IMR-90 (cell line): ENCODE data around the gene NKAIN4. TPM values are rescaled to one million over a fixed set of nuclear protein-coding genes. Genes with fewer than 3 reads are reported as not detected.

Experiments
- ATAC-seq: fragments of 200-7000 bp; cut with Tn5 transposase; 2 replicates; pipeline ENCODE4 v1.9.1; 2020; ENCODE audit warnings: low read depth, mild to moderate bottlenecking, moderate library complexity
- BruUV-seq: library from RNA; stranded (reverse); fragments of 400-500 nt; replicated peaks from 2 replicates; lab custom pipeline; 2021; lab: Mats Ljungman, UMichigan
- CTCF ChIA-PET: fragments of 300-600 bp; formaldehyde crosslinking; extraction: SDS; loops from one replicate; lab custom pipeline; 2021; ENCODE audit warnings: antibody characterized with exemption; lab: Yijun Ruan, JAX
- POLR2A ChIA-PET: fragments of 300-600 bp; sonication (Branson Sonifier 250); formaldehyde crosslinking; loops from one replicate; lab custom pipeline; 2022; ENCODE audit warnings: antibody characterized with exemption; ENCODE audit not compliant: unreplicated experiment; lab: Charles Lee
- DNase-seq: peaks from one replicate; pipeline ENCODE4 v3.0.0; 2013
- H2AFZ ChIP-seq: replicated peaks from 2 replicates; pipeline ENCODE3; 2013; ENCODE audit warnings: low read length, mild to moderate bottlenecking; ENCODE audit not compliant: poor library complexity
- H2AK5ac ChIP-seq: 2 replicates; pipeline ENCODE4 v1.6.1; 2013; ENCODE audit warnings: low read depth, low read length, inconsistent platforms
- H2AK9ac ChIP-seq: replicated peaks from 2 replicates; pipeline ENCODE3; 2013; ENCODE audit warnings: mild to moderate bottlenecking, low read depth, low read length, moderate library complexity; ENCODE audit not compliant: poor library complexity
- H2BK120ac ChIP-seq: 2 replicates; pipeline ENCODE4 v1.6.1; 2013; ENCODE audit warnings: low read depth, low read length, inconsistent platforms
- H2BK15ac ChIP-seq: 3 replicates; pipeline ENCODE4 v1.6.1; 2013; ENCODE audit warnings: low read depth, low read length, inconsistent platforms
- H2BK20ac ChIP-seq: 2 replicates; pipeline ENCODE4 v1.6.1; 2013; ENCODE audit warnings: low read depth, mild to moderate bottlenecking, inconsistent platforms, low read length, moderate library complexity
- H2BK5ac ChIP-seq: 2 replicates; pipeline ENCODE4 v1.6.1; 2013; ENCODE audit warnings: mild to moderate bottlenecking, low read depth, low read length, inconsistent platforms; ENCODE audit not compliant: poor library complexity, severe bottlenecking
- H3K14ac ChIP-seq: replicated peaks from 2 replicates; pipeline ENCODE4 v1.6.1; 2013; ENCODE audit warnings: low read depth, low read length, inconsistent platforms
- H3K18ac ChIP-seq: 2 replicates; pipeline ENCODE4 v1.6.1; 2013; ENCODE audit warnings: low read depth, low read length, control low read depth
- H3K23ac ChIP-seq: 2 replicates; pipeline ENCODE4 v1.6.1; 2013; ENCODE audit warnings: low read depth, low read length, inconsistent platforms
- H3K27ac ChIP-seq: 2 replicates; pipeline ENCODE4 v1.5.1; 2013; ENCODE audit warnings: mild to moderate bottlenecking, control low read depth, low read length; ENCODE audit not compliant: insufficient read depth
- H3K27me3 ChIP-seq: 2 replicates; pipeline ENCODE4 v1.6.1; 2013; ENCODE audit warnings: low read length; ENCODE audit not compliant: control insufficient read depth, insufficient read depth
- H3K36me3 ChIP-seq: 2 replicates; pipeline ENCODE4 v1.6.1; 2013; ENCODE audit warnings: low read length, mixed read lengths; ENCODE audit not compliant: control insufficient read depth, insufficient read depth
- H3K4ac ChIP-seq: 2 replicates; pipeline ENCODE4 v1.6.1; 2013; ENCODE audit warnings: low read depth, low read length, inconsistent platforms
- H3K4me1 ChIP-seq: 2 replicates; pipeline ENCODE4 v1.6.1; 2013; ENCODE audit warnings: low read length, mixed read lengths; ENCODE audit not compliant: control insufficient read depth, insufficient read depth
- H3K4me2 ChIP-seq: 2 replicates; pipeline ENCODE4 v1.6.1; 2013; ENCODE audit warnings: low read depth, mild to moderate bottlenecking, control low read depth, low read length, moderate library complexity
- H3K4me3 ChIP-seq: 2 replicates; pipeline ENCODE4 v1.5.1; 2013; ENCODE audit warnings: low read depth, mild to moderate bottlenecking, control low read depth, low read length, moderate library complexity; ENCODE audit not compliant: insufficient read depth
- H3K56ac ChIP-seq: 2 replicates; pipeline ENCODE4 v1.6.1; 2013; ENCODE audit warnings: low read length, inconsistent platforms; ENCODE audit not compliant: insufficient read depth; ENCODE audit errors: extremely low read depth
- H3K79me1 ChIP-seq, 2 experiments: 2 replicates each; pipeline ENCODE4 v1.6.1; 2013; ENCODE audit warnings: low read length in 2 of 2, inconsistent platforms in 1 of 2, low read depth in 1 of 2
- H3K9ac ChIP-seq: 2 replicates; pipeline ENCODE4 v1.6.1; 2013; ENCODE audit warnings: low read depth, low read length, control low read depth
- H3K9me1 ChIP-seq: 2 replicates; pipeline ENCODE4 v1.6.1; 2013; ENCODE audit warnings: low read length, inconsistent platforms; ENCODE audit not compliant: insufficient read depth
- H3K9me3 ChIP-seq: 2 replicates; pipeline ENCODE4 v1.6.1; 2013; ENCODE audit warnings: low read length; ENCODE audit not compliant: control insufficient read depth, insufficient read depth
- H4K20me1 ChIP-seq: 2 replicates; pipeline ENCODE4 v1.6.1; 2013; ENCODE audit warnings: low read length, inconsistent platforms; ENCODE audit not compliant: insufficient read depth
- H4K5ac ChIP-seq: 2 replicates; pipeline ENCODE4 v1.6.1; 2013; ENCODE audit warnings: mild to moderate bottlenecking, low read depth, low read length, control low read depth
- H4K8ac ChIP-seq, 2 experiments: 2 replicates each; pipeline ENCODE4 v1.6.1; 2013; ENCODE audit warnings: low read depth in 2 of 2, low read length in 2 of 2, control low read depth in 1 of 2, inconsistent platforms in 1 of 2
- H4K91ac ChIP-seq: 2 replicates; pipeline ENCODE4 v1.6.1; 2013; ENCODE audit warnings: low read depth, low read length, inconsistent platforms; ENCODE audit not compliant: insufficient read depth
- CHD1 ChIP-seq: IDR thresholded peaks from 2 replicates; pipeline ENCODE4 v1.6.1; 2012; ENCODE audit warnings: low read depth, low read length, improper control_type of control experiment
- NFE2L2 ChIP-seq: fragments of 150-350 bp; IDR thresholded peaks from 2 replicates; pipeline ENCODE4 v1.6.1; 2016; ENCODE audit warnings: low read depth, mild to moderate bottlenecking, low read length
- WGBS, 2 experiments: methylation state at CpG; one replicate each; pipeline versions ENCODE4 v1.1.5 to v1.1.7; 2013; ENCODE audit warnings: missing lambda C conversion rate in 2 of 2; ENCODE audit not compliant: insufficient read length in 1 of 2; ENCODE audit errors: extremely low coverage in 2 of 2; 5-methylcytosine and 5-hydroxymethylcytosine counted together
- dilution Hi-C: fragments of 300-500 bp; cut with HindIII; formaldehyde crosslinking; loops from one replicate; pipeline ENCODE4 v1.14.3; 2018; ENCODE audit warnings: low sequenced_read_pairs; ENCODE audit not compliant: unreplicated experiment
- in situ Hi-C: fragments of 300-500 bp; cut with MboI; formaldehyde crosslinking; loops from 3 replicates; pipeline ENCODE4 v1.14.3; 2019; ENCODE audit warnings: low sequenced_read_pairs, inconsistent platforms, mixed read lengths
- intact Hi-C: fragments of 100-400 bp; cut with micrococcal nuclease; formaldehyde crosslinking; loops from 2 replicates; pipeline ENCODE4 v1.10.0; 2022
- polyA plus RNA-seq, 3 experiments: library from polyadenylated mRNA; depleted of rRNA; stranded (reverse); fragments of >200 nt; gene quantifications; 2 replicates each; pipeline ENCODE4 v1.2.3, GENCODE V29; 2012; ENCODE audit warnings: low replicate concordance in 1 of 3
- total RNA-seq: library from RNA; depleted of rRNA; stranded (reverse); fragments of >200 nt; gene quantifications from 2 replicates; pipeline ENCODE4 v1.2.3, GENCODE V29; 2012
- TF ChIP-seq, protein P1 (sequence below): conservative IDR thresholded peaks from 2 replicates; pipeline ENCODE4 v1.5.1; 2012; ENCODE audit warnings: mild to moderate bottlenecking, low read depth, low read length, improper control_type of control experiment

NKAIN4 gene
- total and polyA plus RNA-seq, 2 of the 4 experiments (the other 2 are of a cell fraction), result not detected

DNA sequence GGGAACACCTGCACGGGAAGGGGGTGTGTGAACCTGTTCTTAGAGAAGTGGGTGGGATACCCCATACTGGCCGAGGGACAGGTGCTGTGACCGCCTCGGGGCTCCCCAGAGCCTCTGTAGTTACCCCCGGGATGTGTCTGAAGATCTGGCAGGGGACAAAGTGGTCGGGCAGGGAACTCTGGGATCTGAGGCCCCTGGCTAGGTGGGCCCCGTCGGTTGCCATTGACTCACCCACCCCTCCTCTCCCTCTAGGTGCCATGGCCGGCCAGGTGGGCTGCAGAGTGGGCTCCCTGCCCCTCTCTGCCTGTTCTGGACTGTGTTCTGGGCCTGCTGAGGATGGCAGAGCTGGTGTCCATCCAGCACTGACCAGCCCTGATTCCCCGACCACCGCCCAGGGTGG, 14.3 kb downstream of the NKAIN4 start:
- no peak overlapping the region for H3K4me3 ChIP-seq
- H2AK9ac ChIP-seq, result no peak overlapping the region
- H3K23ac ChIP-seq, result no peak overlapping the region
- H3K9me1 ChIP-seq, result no peaks in the 10 kb centered on the region
- H3K14ac ChIP-seq, result no peak overlapping the region
- DNase-seq (no peak), ATAC-seq (no peak)
- no peak overlapping the region for H3K9ac ChIP-seq
- H3K18ac ChIP-seq, result no peak overlapping the region
- H2AK5ac ChIP-seq, result no peak overlapping the region
- CTCF ChIA-PET, result no interaction called here
- POLR2A ChIA-PET, result no interaction called here
- intact Hi-C loops, result no loop called here
- no peaks in the 10 kb centered on the region for H3K79me1 ChIP-seq
- no peak overlapping the region for H4K91ac ChIP-seq
- no peak overlapping the region for H3K4me2 ChIP-seq
- dilution Hi-C loops, result no loop called here
- H4K5ac ChIP-seq, result no peak overlapping the region
- H3K27me3 ChIP-seq, result peaks cover 22% of the 10 kb centered on the region; the same call in 1 of the 2 replicates
- no peak overlapping the region for H3K4ac ChIP-seq
- TF ChIP-seq, protein P1, sequence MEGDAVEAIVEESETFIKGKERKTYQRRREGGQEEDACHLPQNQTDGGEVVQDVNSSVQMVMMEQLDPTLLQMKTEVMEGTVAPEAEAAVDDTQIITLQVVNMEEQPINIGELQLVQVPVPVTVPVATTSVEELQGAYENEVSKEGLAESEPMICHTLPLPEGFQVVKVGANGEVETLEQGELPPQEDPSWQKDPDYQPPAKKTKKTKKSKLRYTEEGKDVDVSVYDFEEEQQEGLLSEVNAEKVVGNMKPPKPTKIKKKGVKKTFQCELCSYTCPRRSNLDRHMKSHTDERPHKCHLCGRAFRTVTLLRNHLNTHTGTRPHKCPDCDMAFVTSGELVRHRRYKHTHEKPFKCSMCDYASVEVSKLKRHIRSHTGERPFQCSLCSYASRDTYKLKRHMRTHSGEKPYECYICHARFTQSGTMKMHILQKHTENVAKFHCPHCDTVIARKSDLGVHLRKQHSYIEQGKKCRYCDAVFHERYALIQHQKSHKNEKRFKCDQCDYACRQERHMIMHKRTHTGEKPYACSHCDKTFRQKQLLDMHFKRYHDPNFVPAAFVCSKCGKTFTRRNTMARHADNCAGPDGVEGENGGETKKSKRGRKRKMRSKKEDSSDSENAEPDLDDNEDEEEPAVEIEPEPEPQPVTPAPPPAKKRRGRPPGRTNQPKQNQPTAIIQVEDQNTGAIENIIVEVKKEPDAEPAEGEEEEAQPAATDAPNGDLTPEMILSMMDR, result no peak
- TF ChIP-seq NFE2L2 (no peak), CHD1 (no peak)
- in situ Hi-C loops, result no loop called here
- no peak overlapping the region for H3K27ac ChIP-seq
- H2BK120ac ChIP-seq, result no peak overlapping the region
- no peak overlapping the region for H4K8ac ChIP-seq
- H2AFZ ChIP-seq, result no peak overlapping the region
- H2BK15ac ChIP-seq, result no peak overlapping the region
- H4K20me1 ChIP-seq, result no peaks in the 10 kb centered on the region
- H3K9me3 ChIP-seq, result no peaks in the 10 kb centered on the region
- no peak overlapping the region for H2BK20ac ChIP-seq
- no peak overlapping the region for H2BK5ac ChIP-seq
- no TSS peak for BruUV-seq
- peaks cover 2% of the 10 kb centered on the region; the same call in 1 of the 2 replicates for H3K4me1 ChIP-seq
- no peak overlapping the region for H3K56ac ChIP-seq
- H3K36me3 ChIP-seq, result no peaks in the 10 kb centered on the region
- 57% methylated on average over 2 of the region's 11 CpGs; no CpG with 5 or more reads in 1 of the 2 experiments for WGBS, 2 experiments
